HL-60/S4 treated with retinoic acid at 250 ng/mL for 4 days and 3 days (cell line): ENCODE results near the gene OPN1SW.

Experiments used
- in situ Hi-C: fragments of 300-500 bp; cut with MboI; formaldehyde crosslinking; loops from 2 replicates; pipeline ENCODE4 v1.7.0; 2022; ENCODE audit warnings: low sequenced_read_pairs

The OPN1SW gene

DNA sequence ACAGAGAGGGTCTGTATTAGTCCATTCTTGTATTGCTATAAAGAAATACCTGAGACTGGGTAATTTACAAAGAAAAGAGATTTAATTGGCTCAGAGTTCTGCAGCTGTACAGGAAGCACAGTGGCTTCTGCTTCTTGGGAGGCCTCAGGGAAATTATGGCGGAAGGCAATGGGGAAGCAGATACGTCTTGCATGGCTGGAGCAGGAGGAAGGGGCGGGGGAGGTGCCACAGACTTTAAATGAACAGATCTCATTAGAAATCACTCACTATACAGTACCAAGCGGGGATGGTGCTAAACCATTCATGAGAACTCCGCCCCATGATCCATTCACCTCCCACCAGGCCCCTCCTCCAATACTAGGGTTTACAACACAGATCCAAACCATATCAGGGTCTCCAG, 40.2 kb downstream of the OPN1SW start:
- in situ Hi-C loops: no loop called here

- in situ Hi-C loops: no loop called here
Observed at GRCh38 chr7:128734890-128735289, 40.7 kb downstream of the OPN1SW start.

DNA sequence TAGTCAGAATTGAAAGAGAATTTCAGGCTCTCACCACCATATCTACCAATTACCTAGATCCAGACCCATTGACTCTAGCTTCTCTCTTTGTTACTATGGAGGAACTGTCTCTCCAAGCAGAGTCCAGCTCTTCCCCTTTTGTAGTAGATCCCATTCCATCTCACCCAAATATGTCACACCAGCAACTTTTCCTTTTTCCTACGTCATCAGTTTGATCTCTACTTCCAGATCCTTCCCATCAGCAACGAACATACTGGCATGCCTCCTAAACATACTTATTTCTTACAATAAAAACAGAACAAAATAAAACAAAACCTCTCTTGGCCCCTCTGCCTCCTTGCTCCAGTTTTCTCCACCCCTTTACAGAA, 42.3 kb downstream of the OPN1SW start:
- in situ Hi-C loops: no loop called here

GRCh38 chr7:128732521-128733277, 42.9 kb downstream of the OPN1SW start:
- in situ Hi-C loops: no loop called here

DNA sequence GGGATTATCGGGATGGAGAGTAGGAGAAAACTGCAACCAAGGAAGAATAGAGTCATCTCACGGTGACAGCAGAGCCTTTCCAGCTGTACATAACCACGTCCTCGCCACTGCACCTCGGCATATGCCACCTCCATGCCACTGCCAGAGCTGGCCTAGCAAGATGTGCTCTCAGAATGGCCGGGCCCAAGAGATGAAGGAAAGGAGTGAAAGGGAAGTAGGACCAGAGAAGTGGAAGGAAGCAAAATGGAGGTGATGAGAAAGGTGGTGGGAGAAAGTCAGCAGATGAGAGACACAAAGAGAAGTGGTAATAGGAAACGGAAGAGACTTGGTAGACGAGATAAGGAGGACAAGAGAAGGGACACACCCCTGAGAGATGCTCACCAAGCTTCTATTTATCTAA, 44.4 kb downstream of the OPN1SW start:
- in situ Hi-C loops: no loop called here

DNA sequence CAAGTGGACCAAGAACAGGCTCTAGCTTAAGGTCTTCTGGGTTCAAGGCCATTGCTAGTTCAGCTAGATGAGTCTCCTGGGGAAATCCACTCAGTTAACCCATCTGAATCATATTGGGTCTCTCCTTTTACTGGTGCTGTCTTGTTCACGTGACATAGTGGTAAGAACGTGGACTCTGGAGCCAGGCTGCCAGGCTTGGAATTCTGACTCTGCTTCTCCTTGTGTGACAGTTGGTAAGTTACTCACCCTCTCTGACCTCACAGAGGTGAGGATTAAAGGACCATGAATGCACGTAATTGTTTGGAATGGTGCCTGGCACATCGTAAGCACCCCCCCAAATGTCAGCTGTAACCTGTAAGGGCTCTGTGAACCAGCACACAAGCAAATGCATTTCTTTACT, 46.1 kb downstream of the OPN1SW start:
- in situ Hi-C loops: no loop called here

- in situ Hi-C loops: no loop called here
Observed at GRCh38 chr7:128728598-128728997, 47.0 kb downstream of the OPN1SW start.

- in situ Hi-C loops: no loop called here
Observed at GRCh38 chr7:128727239-128727638, 48.4 kb downstream of the OPN1SW start.

GRCh38 chr7:128726737-128727072, 48.9 kb downstream of the OPN1SW start:
- in situ Hi-C loops: no loop called here

DNA sequence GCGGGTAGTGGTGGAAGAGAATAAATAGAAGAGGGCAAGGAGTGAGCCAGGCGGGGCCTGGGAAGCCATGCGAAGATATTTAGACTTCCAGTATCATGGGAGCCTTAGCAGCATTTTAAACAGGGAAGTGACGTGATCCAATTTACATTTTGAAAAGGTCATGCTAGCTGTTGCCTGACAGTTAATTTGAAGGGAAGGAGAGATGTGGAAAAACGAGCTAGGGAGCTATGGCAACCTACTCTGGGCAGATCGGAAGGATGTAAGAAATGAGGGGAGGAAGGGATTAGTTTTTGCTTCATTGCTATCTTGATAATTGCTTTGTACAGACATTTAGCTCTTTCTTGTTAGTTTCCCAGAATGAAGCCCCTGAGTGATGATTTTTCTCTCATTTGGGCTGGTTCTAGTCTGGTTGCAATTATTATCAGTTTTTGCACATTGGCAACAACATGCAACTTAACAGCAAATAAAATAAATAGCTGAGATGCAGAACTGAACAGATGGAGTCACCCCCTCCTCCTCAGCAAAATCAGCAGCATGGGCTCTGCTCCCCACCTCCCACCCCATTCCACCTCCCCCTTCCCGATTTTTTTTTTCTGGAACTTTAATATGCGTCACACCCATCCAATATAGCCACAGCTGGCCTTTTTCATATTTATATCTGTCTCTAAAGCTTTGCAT, 49.4 kb downstream of the OPN1SW start:
- in situ Hi-C loops: no loop called here

GRCh38 chr7:128725531-128725930, 50.1 kb downstream of the OPN1SW start:
- in situ Hi-C loops: no loop called here

GRCh38 chr7:128724743-128725142, 50.9 kb downstream of the OPN1SW start:
- in situ Hi-C loops: no loop called here
